Mesothelial cell of epicardium (in vitro differentiated cells): ENCODE results near the gene FXN. TPM values are rescaled to one million over a fixed set of nuclear protein-coding genes. Genes with fewer than 3 reads are reported as not detected.

Source experiments
- DNase-seq, 2 experiments: peaks; one replicate each; pipeline ENCODE4 v3.0.0; 2021; ENCODE audit warnings: low spot score in 2 of 2; ENCODE audit not compliant: unreplicated experiment in 2 of 2
- H3K27ac Mint-ChIP-seq: 2 replicates; pipeline ENCODE4 v1.8.0; 2021; ENCODE audit warnings: mixed read lengths
- H3K27me3 Mint-ChIP-seq: 2 replicates; pipeline ENCODE4 v1.8.0; 2021; ENCODE audit warnings: low read depth, mixed read lengths
- H3K36me3 Mint-ChIP-seq: 2 replicates; pipeline ENCODE4 v1.8.0; 2021; ENCODE audit warnings: mixed read lengths
- H3K4me1 Mint-ChIP-seq: 2 replicates; pipeline ENCODE4 v1.8.0; 2021; ENCODE audit warnings: mixed read lengths
- H3K4me3 Mint-ChIP-seq: 2 replicates; pipeline ENCODE4 v1.8.0; 2021; ENCODE audit warnings: mild to moderate bottlenecking, moderate library complexity, mixed read lengths
- H3K9me3 Mint-ChIP-seq: 2 replicates; pipeline ENCODE4 v1.8.0; 2021; ENCODE audit warnings: mixed read lengths
- total RNA-seq: library from RNA; stranded (reverse); gene quantifications from 3 replicates; pipeline ENCODE4 v1.2.1, GENCODE V29; 2021
- TF ChIP-seq, protein P1 (sequence below): fragments of 200-600 bp; sonication (generic); IDR thresholded peaks from one replicate; pipeline ENCODE4 v1.5.0; 2021; ENCODE audit warnings: antibody characterized with exemption; ENCODE audit not compliant: unreplicated experiment

The FXN gene
- total RNA-seq, 1 donor from 2014 or later = 20.8 TPM

DNA sequence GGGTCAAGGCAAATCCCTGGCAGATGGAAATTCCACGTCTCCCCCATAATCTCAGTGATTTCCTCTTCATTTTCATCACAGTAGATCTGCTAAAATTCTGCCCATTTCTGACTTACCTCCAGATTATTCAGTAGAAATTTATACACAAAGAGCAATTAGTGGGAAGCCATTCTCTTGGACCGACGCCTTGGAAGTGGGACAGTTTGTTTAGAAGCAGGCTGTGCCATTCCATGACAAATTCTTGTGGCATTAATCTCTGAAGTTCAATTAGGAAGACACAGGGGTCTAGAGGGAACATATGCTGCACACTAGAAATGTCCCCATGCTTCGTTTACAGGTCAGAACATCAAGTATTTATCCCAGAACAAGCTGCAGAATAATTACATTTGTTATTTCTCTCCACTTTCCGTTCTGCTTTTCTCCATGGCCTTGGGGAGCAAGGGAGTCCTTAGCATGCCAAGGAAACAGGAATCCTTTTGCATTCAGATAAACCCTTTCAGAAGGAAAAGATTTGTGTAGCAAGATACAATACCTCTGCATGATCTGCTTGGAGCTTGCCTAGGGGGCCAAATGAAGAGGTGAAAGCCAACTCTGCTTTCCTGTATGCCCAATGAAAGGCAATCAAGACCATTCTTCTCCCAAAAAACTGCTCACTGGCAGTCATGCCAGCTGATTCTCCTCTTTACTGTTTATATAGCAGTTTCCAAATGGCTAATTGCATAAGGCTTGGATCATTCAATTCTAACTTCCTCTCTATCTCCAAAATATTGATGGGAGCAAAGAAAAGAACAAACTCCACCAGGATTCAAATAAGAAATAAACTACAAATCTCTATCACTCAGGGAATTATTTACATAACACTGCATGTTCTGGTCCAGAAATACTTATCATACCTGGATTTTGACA is 19.1 kb upstream of the FXN start:
- Mint-ChIP-seq H3K27me3 (peaks cover 2% of the 10 kb centered on the region), H3K4me1 (no peaks in the 10 kb centered on the region), H3K27ac (no peak overlapping the region), H3K9me3 (no peaks in the 10 kb centered on the region), H3K36me3 (no peaks in the 10 kb centered on the region), H3K4me3 (no peak overlapping the region)
- TF ChIP-seq, protein P1, sequence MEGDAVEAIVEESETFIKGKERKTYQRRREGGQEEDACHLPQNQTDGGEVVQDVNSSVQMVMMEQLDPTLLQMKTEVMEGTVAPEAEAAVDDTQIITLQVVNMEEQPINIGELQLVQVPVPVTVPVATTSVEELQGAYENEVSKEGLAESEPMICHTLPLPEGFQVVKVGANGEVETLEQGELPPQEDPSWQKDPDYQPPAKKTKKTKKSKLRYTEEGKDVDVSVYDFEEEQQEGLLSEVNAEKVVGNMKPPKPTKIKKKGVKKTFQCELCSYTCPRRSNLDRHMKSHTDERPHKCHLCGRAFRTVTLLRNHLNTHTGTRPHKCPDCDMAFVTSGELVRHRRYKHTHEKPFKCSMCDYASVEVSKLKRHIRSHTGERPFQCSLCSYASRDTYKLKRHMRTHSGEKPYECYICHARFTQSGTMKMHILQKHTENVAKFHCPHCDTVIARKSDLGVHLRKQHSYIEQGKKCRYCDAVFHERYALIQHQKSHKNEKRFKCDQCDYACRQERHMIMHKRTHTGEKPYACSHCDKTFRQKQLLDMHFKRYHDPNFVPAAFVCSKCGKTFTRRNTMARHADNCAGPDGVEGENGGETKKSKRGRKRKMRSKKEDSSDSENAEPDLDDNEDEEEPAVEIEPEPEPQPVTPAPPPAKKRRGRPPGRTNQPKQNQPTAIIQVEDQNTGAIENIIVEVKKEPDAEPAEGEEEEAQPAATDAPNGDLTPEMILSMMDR = no peak
- no peak for DNase-seq

DNA sequence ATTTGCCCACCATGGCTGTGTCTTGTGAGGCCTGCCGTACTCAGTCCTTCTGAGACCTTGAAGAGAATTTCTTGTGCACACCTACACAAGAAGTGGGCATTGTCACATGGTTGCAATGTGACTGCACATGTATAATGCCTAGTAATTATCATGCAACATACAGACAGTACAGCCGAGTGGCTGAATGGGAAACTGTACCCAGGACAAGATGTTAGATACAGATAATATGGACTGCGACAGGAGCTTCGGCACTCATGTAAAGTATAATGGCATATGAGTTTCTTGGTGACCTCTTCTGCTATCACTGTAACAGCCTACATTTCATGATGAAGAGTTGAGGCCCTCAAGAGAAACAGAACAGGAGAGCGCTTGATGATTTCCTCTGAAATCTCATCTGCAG is 16.8 kb upstream of the FXN start:
- TF ChIP-seq, protein P1 = no peak
- Mint-ChIP-seq H3K36me3 (no peaks in the 10 kb centered on the region), H3K4me3 (no peak overlapping the region), H3K4me1 (peaks cover 5% of the 10 kb centered on the region), H3K9me3 (no peaks in the 10 kb centered on the region), H3K27ac (no peak overlapping the region), H3K27me3 (no peaks in the 10 kb centered on the region)
- DNase-seq = no peak

DNA sequence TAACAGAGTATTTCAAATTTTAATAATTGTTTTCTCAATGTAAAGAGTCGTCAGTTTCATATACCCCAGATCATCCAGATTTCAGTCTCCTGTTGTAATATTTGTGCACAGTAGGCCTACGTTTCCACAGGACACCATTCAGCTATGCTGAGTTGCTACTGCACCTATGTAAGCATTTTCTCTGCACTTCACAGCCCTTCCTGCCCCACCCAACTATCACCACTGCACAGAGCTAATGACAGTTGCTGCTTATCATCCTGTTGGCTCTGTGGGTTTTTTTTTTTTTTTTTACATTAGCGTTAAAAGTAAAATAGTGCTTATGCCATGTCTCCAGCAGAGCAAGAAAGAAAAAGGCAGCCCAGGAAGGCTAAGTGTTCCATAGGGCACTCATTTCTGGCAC is 15.7 kb upstream of the FXN start:
- no peak for DNase-seq
- Mint-ChIP-seq H3K4me3 (no peak overlapping the region), H3K9me3 (no peaks in the 10 kb centered on the region), H3K36me3 (no peaks in the 10 kb centered on the region), H3K4me1 (peaks cover 5% of the 10 kb centered on the region), H3K27me3 (no peaks in the 10 kb centered on the region), H3K27ac (no peak overlapping the region)
- TF ChIP-seq, protein P1 = no peak

DNA sequence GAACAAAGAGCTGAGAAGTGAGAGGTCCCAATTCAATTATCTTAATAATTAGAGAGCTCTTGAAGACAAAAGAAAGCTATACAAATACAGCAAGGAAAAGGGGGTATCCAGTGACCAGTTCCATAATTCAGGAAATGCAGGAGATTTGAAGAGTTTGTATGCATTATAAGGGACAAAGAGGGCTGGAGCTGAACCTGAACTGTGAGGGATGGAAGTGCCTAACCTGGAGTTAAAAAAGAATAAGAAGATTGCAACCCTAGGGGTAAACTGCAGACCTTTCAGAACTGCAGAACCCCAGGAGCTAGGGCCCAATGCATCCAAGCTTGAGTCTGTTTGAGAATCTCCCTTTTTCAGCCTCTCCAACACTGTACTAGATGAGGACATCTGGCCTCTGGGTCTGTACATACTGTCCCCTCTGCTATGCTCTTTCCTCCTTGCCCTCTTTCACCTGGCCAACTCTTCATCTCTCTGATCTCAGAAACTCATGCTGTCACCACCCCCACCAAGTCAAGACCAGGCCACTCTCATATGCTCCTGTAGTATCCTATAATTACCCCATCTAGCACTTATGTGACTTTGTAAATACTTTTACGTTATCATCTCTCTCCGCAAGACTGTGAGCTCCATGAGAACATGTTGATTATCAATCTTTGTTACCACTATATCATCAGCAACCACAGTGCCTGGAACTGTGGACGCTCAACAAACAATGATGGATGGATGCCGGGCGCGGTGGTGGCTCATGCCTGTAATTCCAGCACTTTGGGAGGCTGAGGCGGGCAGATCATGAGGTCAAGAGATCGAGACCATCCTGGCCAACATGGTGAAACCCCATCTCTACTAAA is 15.0 kb upstream of the FXN start:
- Mint-ChIP-seq H3K27me3 (no peaks in the 10 kb centered on the region), H3K27ac (no peak overlapping the region)

DNA sequence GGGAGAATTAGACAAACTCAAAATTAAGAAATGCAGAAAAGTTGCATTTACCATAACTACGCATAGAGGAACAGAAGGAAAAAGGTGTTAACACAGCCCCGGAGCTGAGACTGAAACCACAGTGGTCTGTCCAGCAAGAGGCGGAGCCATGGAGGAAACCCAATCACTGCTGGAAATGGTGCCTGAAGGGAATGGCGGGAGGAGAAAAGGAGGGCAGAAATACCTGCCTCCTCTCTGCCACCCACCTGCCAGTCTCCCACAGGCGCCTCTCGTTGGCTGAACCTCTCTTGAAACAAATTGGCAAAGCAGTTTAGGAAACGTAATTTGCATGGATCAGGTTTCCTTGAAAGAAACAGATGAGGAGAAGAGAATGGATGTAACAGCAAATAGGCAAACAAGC is 11.9 kb upstream of the FXN start:
- no peak overlapping the region for H3K27ac Mint-ChIP-seq
- H3K4me1 Mint-ChIP-seq = peaks cover 5% of the 10 kb centered on the region
- H3K36me3 Mint-ChIP-seq = no peaks in the 10 kb centered on the region
- no peaks in the 10 kb centered on the region for H3K9me3 Mint-ChIP-seq
- DNase-seq = no peak
- H3K27me3 Mint-ChIP-seq = peaks cover 3% of the 10 kb centered on the region
- TF ChIP-seq, protein P1 = no peak
- H3K4me3 Mint-ChIP-seq = peak overlapping the region; percentile 5

More for the DNA sequence above, 15.0 kb upstream of the FXN start:
- Mint-ChIP-seq H3K36me3 (no peaks in the 10 kb centered on the region), H3K4me1 (peaks cover 5% of the 10 kb centered on the region), H3K9me3 (no peaks in the 10 kb centered on the region), H3K4me3 (no peak overlapping the region)
- TF ChIP-seq, protein P1 = no peak
- no peak for DNase-seq
